Measurements from ENCODE around the gene IQCB1.
"Not testable (repeated sequence)": the region's sequence is repeated elsewhere in the genome, so short reads cannot be mapped to it uniquely, and the experiment has no call there.

Gene IQCB1

GRCh38 chr3:121748680-121749275 is 86.1 kb downstream of the IQCB1 start:
- peak; percentile 70 for ATAC-seq

GRCh38 chr3:121747976-121748375 is 86.9 kb downstream of the IQCB1 start:
- ATAC-seq = no peak

More at GRCh38 chr3:121748680-121749275, 86.1 kb downstream of the IQCB1 start:
- TF ChIP-seq, protein P1, sequence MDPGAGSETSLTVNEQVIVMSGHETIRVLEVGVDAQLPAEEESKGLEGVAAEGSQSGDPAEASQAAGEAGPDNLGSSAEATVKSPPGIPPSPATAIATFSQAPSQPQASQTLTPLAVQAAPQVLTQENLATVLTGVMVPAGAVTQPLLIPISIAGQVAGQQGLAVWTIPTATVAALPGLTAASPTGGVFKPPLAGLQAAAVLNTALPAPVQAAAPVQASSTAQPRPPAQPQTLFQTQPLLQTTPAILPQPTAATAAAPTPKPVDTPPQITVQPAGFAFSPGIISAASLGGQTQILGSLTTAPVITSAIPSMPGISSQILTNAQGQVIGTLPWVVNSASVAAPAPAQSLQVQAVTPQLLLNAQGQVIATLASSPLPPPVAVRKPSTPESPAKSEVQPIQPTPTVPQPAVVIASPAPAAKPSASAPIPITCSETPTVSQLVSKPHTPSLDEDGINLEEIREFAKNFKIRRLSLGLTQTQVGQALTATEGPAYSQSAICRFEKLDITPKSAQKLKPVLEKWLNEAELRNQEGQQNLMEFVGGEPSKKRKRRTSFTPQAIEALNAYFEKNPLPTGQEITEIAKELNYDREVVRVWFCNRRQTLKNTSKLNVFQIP (CRISPR knock-in tag; IDR thresholded peaks at IDR 0.05; ENCODE audit: borderline replicate concordance, low read depth) = no peak
- TF ChIP-seq CSRNP3 (CRISPR knock-in tag; IDR thresholded peaks at IDR 0.05) (no peak), TOX (CRISPR knock-in tag; IDR thresholded peaks at IDR 0.05; ENCODE audit: borderline replicate concordance) (no peak), RARB (CRISPR knock-in tag; IDR thresholded peaks at IDR 0.05) (no peak), GLIS3 (CRISPR knock-in tag; IDR thresholded peaks at IDR 0.05) (no peak)

GRCh38 chr3:121743106-121743505 is 91.8 kb downstream of the IQCB1 start:
- not testable (repeated sequence) for ATAC-seq

More at GRCh38 chr3:121747976-121748375, 86.9 kb downstream of the IQCB1 start:
- no peak for TF ChIP-seq RARB (CRISPR knock-in tag; IDR thresholded peaks at IDR 0.05)
- no peak for TF ChIP-seq PATZ1 (CRISPR knock-in tag; IDR thresholded peaks at IDR 0.05; ENCODE audit: borderline replicate concordance)
- no peak for TF ChIP-seq ISL1 (CRISPR knock-in tag; IDR thresholded peaks at IDR 0.05)
- TF ChIP-seq ZNF565 (CRISPR knock-in tag; conservative IDR thresholded peaks at IDR 0.05; ENCODE audit: low read depth) = no peak
- TF ChIP-seq TOX (CRISPR knock-in tag; IDR thresholded peaks at IDR 0.05; ENCODE audit: borderline replicate concordance) = no peak
- no peak for TF ChIP-seq ZC3H10 (CRISPR knock-in tag; IDR thresholded peaks at IDR 0.05)
- TF ChIP-seq, protein P1 (CRISPR knock-in tag; IDR thresholded peaks at IDR 0.05; ENCODE audit: borderline replicate concordance, low read depth) = no peak
- no peak for TF ChIP-seq ZNF70 (CRISPR knock-in tag; IDR thresholded peaks at IDR 0.05)

DNA sequence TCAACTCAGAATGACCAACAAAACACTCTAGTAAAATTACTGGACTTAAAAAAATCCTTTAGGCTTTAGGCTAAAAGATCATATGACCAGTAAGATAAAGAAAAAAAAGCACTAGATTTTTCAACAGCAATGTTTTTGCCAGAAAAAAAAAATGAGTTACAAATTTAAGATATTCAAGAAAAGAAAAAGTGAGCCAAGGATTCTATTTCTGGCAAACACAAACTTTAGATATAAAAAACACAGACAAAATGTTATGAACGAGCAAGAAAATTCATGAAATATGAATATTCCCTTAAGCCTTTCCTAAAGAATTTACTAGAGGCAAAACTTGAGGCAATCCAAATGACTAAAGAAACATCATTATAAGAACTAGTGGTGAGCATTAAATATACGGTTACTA is 94.0 kb downstream of the IQCB1 start:
- no peak for TF ChIP-seq ZC3H10 (CRISPR knock-in tag; IDR thresholded peaks at IDR 0.05)
- no peak for TF ChIP-seq PATZ1 (CRISPR knock-in tag; IDR thresholded peaks at IDR 0.05; ENCODE audit: borderline replicate concordance)
- TF ChIP-seq ZNF70 (CRISPR knock-in tag; IDR thresholded peaks at IDR 0.05) = no peak
- no peak for TF ChIP-seq CSDC2 (CRISPR knock-in tag; IDR thresholded peaks at IDR 0.05)
- TF ChIP-seq OSR1 (CRISPR knock-in tag; IDR thresholded peaks at IDR 0.05) = no peak
- TF ChIP-seq TCF4 (CRISPR knock-in tag; IDR thresholded peaks at IDR 0.05; ENCODE audit: borderline replicate concordance) = no peak
- no peak for TF ChIP-seq ZNF8 (CRISPR knock-in tag; IDR thresholded peaks at IDR 0.05)
- TF ChIP-seq, protein P2, sequence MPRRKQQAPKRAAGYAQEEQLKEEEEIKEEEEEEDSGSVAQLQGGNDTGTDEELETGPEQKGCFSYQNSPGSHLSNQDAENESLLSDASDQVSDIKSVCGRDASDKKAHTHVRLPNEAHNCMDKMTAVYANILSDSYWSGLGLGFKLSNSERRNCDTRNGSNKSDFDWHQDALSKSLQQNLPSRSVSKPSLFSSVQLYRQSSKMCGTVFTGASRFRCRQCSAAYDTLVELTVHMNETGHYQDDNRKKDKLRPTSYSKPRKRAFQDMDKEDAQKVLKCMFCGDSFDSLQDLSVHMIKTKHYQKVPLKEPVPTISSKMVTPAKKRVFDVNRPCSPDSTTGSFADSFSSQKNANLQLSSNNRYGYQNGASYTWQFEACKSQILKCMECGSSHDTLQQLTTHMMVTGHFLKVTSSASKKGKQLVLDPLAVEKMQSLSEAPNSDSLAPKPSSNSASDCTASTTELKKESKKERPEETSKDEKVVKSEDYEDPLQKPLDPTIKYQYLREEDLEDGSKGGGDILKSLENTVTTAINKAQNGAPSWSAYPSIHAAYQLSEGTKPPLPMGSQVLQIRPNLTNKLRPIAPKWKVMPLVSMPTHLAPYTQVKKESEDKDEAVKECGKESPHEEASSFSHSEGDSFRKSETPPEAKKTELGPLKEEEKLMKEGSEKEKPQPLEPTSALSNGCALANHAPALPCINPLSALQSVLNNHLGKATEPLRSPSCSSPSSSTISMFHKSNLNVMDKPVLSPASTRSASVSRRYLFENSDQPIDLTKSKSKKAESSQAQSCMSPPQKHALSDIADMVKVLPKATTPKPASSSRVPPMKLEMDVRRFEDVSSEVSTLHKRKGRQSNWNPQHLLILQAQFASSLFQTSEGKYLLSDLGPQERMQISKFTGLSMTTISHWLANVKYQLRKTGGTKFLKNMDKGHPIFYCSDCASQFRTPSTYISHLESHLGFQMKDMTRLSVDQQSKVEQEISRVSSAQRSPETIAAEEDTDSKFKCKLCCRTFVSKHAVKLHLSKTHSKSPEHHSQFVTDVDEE (CRISPR knock-in tag; IDR thresholded peaks at IDR 0.05) = no peak
- TF ChIP-seq ARNTL (CRISPR knock-in tag; IDR thresholded peaks at IDR 0.05; ENCODE audit: borderline replicate concordance, low read depth) = no peak
- no peak for TF ChIP-seq RARB (CRISPR knock-in tag; IDR thresholded peaks at IDR 0.05)
- no peak for TF ChIP-seq ISL1 (CRISPR knock-in tag; IDR thresholded peaks at IDR 0.05)
- ATAC-seq = no peak

Measured in SK-N-SH treated with all-trans-retinoic acid at 6 μM for 48 hours (cell line).